NCI-H82 (cell line): Measurements from ENCODE around the gene ROM1.
"Not testable (repeated sequence)": the region's sequence is repeated elsewhere in the genome, so short reads cannot be mapped to it uniquely, and the experiment has no call there.

Source experiments
- DNase-seq: peaks from one replicate; lab custom pipeline; 2025; lab: John Stamatoyannopoulos, UW

ROM1 gene, protein sequence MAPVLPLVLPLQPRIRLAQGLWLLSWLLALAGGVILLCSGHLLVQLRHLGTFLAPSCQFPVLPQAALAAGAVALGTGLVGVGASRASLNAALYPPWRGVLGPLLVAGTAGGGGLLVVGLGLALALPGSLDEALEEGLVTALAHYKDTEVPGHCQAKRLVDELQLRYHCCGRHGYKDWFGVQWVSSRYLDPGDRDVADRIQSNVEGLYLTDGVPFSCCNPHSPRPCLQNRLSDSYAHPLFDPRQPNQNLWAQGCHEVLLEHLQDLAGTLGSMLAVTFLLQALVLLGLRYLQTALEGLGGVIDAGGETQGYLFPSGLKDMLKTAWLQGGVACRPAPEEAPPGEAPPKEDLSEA

DNA sequence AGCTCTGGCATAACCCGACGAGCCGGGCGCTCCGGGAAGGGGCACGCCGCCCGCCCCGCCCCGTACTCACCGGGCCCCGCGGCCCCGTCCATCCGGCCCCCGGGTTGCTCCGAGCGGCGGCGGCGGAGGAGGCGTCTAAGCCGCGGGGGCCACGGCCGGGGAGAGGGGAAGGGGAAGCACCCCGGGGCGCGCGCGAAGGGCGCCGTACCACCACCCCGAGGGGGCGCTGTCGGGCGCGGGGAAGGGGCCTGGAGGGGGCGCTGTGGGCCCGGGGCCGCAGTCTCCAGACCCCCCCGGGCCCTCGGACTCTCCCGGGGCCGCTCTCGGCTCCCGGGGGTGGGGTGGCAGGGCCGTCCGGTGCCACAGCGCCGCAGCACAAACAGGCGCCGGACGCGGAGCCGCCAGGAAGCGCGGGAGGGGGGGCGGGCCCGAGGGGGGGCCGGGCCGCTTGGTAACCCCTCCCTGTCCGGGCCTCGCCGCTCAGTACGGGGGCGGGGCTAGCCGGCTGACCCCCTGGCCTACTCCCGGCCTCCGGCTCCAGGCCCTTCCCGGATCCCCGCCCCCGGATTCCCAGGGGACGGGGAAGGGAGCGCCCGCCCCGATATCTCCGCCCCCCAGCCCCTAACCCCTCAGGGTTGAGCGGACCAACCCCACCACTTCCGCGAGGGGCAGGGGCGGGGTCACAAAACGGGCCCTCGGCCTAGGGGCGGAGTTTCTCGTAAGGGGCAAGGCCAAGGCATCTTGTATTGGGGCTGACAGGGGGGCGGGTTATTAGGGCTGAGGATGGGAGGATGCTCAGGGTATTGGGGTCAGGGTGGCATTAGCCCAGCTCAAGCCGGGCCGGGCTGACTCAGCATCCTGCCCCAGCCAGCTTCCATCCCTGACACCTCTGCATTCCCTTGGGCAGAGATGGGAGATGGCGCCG, at the start of gene ROM1, which contains the start of gene EML3:
Gene ROM1 (plus strand): TSS at position 892 of the 925 bp plus-strand sequence. CDS start 25 bp downstream, at position 917.
Gene EML3 (minus strand): TSS at position 410 of the 925 bp plus-strand sequence. CDS start 318 bp downstream, at position 92.
- peak; percentile 96 for DNase-seq

DNA sequence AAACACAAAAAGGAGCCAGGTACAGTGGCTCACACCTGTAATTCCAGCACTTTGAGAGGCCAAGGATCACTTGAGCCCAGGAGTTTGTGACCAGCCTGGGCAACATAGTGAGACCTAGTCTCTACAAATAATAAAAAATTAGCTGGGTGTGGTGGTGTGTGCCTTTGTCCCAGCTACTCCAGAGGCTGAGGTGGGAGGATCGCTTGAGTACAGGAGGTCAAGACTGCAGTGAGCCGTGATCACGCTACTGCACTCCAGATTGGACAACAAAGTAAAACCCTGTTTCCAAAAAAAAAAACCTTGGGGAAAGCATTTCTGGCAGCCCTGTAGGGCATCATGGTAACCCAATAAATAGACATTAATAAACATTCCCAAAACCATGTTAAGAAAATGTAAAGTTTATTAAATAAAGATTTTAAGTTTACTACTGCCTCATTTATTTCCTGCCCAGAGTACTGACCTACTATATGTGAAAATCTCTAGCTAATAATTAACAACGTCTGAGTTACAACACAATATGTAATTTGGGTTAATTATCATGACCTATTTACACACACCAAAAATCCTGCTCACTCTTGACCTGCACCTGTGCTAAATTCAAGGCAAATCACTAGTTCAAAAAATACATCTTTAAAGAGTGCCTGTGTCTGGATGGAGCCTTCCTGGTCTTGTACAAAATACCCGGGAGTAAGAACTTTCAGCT, 47.8 kb upstream of the ROM1 start:
- no peak for DNase-seq

DNA sequence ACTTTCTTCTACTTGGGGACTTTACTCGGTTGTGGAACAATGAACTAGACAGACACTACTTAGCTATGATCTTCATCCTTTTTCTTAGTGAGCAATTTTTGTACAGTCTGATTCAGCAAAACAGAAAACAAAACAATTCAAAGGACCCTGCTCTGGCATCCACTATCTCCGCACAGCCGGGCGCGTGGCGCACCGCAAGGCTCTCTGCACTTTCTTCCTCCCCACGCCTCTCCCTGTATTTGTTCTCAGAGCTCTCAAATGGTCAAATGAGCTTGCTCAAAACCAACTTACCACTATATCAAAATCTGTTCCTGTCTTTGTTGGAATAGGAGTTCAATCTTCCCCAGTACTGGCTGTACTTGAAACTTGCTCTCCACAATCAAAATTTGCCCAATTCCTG, 46.8 kb upstream of the ROM1 start:
- no peak for DNase-seq

DNA sequence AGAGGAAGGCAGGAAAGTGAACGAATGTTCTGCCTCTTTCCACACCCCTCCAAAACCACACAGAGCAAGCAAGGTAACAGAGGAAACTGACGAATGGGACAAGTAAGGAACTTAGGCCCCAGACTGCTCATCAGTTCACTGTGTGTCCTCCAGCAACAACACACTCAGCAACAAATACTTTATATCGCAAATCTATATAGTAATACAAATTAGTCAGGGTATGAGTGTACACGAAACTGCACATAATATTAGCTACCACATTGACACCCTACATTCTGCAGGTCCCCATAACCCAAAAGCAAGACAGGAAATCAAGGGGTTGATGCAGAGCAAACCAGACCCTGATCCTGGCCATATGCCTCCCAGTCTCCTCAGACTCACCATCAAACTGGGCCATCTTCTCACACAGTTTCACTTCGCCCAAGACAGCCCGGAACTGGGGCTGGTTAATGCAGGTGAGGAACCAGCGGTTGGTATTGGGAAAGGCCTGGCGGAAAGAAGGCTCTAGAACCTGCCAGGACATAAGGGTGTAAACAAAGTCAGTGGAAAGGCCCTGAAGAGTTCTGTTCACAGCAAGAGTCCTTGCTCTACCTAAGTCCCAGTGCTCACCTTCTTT, 45.9 kb upstream of the ROM1 start:
- DNase-seq: no peak

DNA sequence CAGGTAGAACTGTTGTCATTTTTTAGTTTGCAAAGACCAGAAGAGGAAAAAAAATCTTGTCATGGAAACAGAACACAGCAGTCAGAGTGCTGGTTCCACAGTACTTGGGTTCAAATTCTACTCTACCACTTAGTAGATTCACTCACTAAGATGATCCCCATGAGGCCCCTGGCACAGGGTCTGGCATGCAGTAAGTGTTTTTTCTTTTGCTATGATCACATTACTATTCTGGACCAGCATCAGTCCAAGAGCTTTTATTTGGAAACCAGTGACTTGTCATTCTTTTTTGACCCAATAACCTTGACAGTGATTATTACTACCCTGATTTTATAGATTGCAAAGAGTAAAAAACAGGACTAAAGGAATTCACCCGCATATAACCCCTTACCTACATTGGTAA, 43.4 kb upstream of the ROM1 start:
- DNase-seq: no peak

DNA sequence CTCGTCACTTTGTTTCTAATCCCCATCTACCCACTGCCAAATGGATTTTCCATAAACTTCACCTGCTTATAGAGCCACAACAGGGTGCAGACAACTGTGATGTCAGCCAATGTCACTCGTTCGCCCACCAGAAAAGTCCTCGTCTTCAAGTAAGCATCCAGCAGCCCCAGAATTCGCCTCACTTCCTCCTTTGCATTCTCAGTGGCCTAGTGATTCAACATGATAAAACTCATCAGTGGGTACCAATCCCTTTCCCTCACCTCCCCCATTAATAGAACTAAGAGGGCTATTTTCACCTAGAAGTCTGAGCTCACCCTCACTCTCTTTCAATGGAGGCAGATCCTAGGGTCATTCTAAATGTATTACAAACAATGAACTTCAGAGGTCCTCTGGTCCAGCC, 42.2 kb upstream of the ROM1 start:
- not testable (repeated sequence) for DNase-seq

DNA sequence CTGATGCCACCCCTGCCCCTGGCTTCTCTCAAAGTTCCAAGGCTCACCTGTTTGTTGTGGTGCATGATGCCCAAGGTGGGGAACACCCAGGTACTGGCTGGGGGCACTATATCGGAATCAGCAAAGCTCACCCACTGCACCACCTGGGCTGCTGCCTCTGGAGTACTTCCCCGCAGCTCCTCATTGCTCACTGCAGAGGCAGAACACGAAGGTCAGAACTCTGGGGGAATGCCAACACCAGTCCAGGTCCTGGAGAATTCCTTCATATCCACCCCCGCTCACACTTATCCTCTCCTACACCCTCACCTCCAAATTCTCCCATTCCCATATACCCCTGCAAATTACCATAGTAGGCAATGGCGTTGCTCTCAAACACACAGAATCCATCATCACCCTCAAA, 41.6 kb upstream of the ROM1 start:
- not testable (repeated sequence) for DNase-seq

DNA sequence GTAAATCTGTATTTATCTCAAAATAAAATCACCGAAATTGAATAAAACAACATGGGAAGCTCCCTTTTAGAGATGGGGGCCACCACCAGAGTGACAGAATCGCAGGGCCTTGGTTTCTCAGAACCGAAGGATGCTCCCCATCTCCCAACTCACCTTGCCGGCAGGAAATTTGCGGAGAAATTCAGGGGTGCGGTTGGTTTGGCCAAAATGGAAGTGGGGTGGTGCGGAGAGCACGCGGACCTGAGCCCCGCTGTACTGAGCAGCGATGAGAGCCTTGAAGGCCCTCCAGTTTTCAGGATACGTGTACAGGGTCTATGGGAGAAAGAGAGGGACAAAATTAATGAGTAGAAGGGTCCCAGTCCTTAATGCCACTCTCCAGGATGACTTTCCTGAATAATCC, 40.6 kb upstream of the ROM1 start:
- no peak for DNase-seq

DNA sequence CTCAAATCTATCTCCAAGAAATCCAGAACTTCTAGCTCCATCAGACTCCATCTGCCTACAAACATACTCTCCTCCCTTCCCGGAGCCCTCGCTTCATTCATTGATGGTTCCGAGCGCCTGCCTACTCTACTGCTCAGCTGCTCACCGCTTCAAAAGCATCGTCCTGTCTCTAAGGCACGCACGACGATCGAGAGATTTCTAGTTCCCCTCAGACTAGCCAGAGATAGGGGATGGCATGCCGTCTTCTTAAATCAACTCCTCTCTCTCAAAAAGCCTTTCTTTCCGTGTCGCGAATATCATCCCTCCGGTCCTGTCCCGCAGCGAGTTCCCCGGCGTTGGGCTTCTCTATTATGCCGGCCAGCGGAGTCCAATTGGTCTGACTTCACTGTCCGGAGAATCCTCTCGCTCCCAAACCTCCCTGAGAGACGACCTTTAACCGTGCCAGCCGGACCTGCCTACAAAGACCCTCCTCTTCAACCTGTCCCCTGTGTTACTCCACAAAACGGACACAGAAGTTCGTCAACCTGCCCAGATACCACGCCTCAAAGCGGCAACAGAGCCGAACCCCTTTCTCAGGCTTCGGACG, 40.0 kb upstream of the ROM1 start:
- peak; percentile 23 for DNase-seq

DNA sequence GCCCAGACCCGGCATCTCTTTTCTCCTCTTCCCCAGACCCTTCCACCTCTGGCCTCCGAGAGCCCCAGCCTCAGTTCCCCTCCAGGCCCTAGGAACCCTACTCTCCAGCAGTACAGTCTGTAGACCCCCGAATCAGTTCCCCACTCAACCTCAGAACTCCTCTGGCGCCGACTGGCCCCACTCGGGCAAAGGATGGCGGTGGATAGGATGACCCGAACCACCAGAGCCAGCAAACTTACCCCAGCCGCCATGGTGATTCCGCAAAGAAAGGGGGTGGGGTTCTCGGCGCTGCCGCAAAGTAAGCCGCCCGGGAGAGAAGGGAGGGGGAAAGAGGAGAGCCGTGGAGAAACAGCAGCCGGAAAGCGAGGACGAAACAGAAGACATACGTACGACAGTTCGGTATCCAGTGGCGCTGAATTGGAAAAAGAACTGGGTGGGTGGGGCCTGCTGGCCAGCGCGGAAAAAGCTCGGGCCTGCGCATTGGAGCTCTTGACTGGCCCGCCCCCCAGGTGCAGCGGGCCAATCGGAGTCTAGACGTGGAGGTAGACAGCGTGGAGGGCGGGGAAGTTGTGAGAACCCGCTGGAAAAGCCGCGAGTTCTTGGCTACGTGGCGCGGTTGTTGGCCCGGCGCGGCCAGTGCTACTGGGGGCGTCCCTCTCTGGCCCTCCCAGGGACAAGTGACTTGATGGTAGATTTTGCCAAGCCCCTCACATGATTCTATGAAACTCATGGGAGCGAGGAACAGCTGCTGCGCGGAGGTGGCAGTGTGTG, 39.3 kb upstream of the ROM1 start, which contains the start of gene EEF1G:
Gene EEF1G (minus strand): TSS at position 300 of the 771 bp plus-strand sequence. CDS start 49 bp downstream, at position 251.
- peak; percentile 99 for DNase-seq

DNA sequence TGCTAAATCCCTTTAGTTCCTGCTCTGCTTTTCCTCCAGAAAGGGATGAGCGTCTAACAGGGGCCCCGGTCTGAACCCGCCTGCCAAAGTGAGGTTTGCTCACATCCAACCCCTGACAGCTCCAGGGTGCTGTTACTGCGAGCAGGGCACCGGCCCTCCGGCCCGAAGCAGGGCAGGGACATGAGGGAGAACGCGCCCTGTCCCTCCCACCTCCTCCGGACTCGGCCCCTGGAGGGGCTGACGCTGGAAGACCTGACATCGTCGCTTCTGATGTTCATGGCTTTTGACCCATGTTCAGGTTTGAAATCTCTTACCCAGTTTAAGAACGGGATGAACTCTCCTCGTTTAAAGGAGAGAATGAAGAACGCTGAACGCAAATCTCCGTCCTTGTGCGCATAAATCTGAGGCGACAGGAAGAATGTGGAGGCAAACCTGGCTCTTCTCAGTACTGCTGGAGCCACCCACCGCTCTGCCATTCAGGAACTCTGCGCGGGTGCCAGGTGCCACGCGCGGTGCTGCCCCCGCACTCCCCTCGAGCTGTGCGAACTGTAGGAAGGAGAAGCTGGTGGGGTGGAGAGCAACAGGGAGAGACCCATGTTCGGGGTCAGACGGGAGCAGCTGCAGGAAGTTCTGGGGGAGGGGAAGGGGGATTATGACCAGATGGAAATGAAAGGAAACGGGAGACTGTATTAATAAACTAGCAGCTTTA, 38.5 kb upstream of the ROM1 start:
- DNase-seq: peak; percentile 81

DNA sequence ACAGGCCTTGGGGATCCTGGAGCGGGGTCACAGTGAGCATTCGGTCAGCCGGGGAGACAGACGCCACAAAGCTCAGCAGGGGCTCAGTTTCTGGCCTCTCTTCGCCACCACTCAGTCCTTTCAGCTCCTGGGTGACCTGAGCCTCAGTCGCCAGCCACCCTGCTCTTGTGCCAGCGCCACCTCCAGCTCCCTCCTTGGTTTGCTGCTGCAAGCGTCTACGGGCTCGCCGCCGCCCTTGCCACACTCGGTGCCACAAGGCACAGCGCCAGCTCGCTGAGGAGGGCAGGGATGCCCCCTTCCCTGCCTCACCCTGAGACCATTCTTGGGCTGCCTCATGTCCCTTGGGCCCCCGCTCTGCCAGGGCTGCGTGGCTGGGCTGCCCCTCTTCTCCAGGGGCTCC, 37.9 kb upstream of the ROM1 start:
- DNase-seq: no peak

DNA sequence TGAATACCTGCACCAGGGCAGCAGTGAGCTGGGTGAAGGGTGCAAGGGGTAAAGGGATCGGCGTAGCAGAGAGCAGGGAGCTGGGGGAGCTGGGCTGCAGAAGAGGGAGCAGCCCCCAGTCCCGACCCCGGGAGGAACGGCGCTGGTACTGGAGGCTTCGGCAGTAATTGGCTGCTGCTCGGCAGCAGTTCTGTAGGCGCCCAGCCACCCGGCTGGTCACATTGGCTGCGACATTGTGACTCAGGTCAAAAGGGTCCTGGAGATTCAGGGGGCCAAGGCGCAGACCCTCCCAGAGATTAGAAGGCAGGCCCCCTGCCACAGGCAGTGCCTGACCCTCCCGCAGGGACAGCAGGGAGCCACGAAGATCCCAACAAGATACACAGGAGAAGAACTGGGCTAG, 37.2 kb upstream of the ROM1 start:
- no peak for DNase-seq

DNA sequence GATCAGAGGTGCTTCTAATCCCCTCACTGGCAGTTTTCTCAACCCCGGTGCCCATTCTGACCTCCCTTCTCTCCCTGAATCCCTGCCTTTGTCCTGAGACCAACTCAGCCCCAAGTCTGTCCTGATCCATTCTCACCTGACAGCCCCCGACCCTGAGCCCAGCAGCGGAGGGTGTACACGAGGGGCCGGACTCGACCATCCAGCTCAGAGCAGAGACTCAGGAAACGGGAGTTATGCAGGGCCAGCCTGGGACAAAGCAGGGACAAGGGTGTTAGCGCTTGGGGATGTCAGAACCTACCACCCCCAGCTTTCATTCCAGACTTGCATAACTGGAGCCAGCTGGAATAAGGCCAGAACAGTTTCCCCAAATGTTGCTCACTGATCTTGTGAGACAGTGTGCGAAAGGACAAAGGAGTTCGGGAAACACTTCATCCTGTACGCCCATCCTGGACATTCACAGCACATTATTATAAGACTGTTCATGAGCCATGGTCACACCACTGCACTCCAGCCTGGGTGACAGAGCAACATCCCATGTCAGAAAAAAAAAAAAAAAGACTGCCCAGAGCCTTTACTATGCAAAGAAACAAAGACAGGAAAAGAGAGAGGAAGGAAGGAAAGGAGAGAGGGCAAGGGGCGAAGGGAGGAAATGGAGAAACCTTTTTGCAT, 35.9 kb upstream of the ROM1 start:
- no peak for DNase-seq

DNA sequence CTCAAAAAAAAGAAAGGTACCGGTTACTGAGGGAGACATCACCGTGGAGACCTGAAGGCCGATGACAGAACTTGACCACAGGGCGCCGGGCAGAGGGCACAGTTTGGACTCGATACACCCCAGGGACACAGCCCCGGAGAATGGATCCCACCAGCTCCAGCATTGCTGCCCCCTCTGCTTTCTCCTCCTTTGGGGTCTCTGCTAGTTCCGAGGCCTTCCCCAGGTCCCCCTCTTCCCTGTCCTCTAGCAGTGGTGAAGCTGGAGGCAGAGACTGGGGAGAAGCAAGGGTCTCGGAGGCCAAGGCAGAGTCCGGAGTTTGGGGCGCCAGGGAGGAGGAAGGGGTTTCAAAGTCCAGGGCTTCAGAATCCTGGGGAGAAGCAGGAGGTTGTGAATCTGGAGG, 34.5 kb upstream of the ROM1 start:
- no peak for DNase-seq

DNA sequence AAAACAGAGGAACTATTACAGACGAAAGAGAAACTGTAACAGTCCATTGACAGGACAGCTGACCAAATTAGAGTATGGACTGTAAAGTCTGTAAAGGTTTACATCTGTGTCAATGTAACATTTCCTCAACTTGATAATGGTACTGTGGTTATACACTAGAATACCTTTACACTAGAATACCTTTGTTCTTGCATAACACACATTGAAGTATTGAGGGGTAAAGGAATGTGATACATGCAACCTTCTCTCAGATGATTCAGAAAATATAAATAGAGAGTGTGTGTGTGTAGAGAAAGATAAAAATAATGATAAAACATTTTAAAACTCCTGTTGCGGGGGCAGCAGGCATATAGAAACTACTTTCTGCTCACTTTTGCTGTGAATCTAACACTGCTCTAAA, 33.8 kb upstream of the ROM1 start:
- DNase-seq: no peak

DNA sequence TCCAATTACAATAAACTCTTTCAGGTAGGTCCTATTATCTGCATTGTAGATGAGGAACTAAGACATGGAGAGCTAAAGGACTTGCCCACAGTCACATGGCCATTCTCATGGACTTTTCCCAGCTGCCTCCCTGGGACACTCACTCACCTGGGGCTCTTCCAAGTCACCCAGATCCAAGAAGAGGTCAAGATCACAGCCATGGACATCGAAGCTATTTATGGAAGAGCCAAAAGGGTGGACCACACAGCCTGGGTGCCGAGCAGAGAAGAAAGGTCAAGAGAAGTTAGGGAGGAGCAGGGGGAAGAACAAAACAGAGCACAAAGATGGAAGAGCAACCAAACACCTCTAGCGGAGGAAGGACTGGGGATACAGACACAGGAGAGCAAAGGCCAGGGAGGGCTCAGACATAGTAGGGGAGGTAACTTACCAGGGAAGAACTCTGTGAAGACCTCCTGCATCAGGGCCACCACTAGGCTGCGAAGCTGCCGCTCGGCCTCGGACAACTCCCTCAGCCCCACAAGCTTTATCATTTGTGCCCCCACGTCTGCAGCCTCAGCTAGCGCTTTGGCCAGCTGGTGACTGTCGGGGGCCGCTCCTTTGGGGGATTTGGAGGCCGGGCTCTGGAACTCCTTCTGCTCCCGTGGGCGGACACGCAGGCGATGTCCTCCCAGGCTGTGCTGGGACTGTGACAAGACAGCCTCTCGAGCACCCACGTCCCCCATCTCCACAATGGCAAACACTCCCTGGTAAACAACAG, 31.9 kb upstream of the ROM1 start:
- no peak for DNase-seq

DNA sequence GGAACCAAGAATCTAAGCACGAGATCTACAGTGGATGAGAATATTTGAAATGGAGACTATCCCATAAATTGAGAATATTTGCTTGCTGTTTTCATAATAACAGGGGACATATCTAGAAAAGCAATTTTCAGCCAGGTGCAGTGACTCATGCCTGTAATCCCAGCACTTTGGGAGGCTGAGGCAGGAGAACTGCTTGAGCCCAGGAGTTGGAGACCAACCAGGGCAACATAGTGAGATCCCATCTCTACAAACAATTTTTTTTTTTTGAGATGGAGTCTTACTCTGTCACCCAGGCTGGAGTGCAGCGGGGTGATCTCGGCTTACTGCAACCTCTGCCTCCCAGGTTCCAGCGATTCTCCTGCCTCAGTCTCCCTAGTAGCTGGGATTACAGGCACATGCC, 31.3 kb upstream of the ROM1 start:
- not testable (repeated sequence) for DNase-seq

DNA sequence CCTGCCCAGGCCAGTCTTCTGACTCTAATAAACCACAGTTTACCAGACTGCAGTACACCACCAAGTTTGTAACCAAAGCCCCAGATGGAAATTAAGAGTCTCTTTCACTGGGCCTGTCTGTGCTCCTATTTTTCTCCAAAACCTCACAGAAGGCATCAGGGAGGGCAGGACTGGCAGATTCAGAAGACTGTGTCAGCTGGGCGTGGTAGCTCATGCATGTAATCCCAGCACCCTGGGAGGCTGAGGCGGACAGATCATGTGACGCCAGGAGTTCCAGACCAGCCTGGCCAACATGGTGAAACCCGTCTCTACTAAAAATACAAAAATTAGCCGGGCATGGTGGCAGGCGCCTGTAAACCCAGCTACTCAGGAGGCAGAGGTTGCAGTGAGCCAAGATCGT, 27.7 kb upstream of the ROM1 start:
- not testable (repeated sequence) for DNase-seq
